H9 (cell line): Measurements from ENCODE around the gene TRAP1. TPM values are rescaled to one million over a fixed set of nuclear protein-coding genes. Genes with fewer than 3 reads are reported as not detected.

ENCODE experiments used
- DNase-seq: peaks from one replicate; pipeline ENCODE4 v3.0.0-alpha.2; 2017
- H2AFZ ChIP-seq: one replicate; pipeline ENCODE4 v1.6.1; 2013; ENCODE audit warnings: mild to moderate bottlenecking, low read length, control low read depth, moderate library complexity
- H2AK5ac ChIP-seq: 2 replicates; pipeline ENCODE4 v1.6.1; 2013; ENCODE audit warnings: low read length, control low read depth, mixed read lengths; ENCODE audit not compliant: insufficient read length
- H2BK120ac ChIP-seq: one replicate; pipeline ENCODE4 v1.6.1; 2013; ENCODE audit warnings: low read depth, mild to moderate bottlenecking, low read length, control low read depth, inconsistent platforms; ENCODE audit not compliant: poor library complexity, severe bottlenecking
- H2BK12ac ChIP-seq: 2 replicates; pipeline ENCODE4 v1.6.1; 2013; ENCODE audit warnings: low read length, control low read depth, mixed read lengths, low read depth; ENCODE audit not compliant: insufficient read length
- H2BK15ac ChIP-seq: 2 replicates; pipeline ENCODE4 v1.6.1; 2013; ENCODE audit warnings: low read depth, low read length, control low read depth
- H2BK20ac ChIP-seq: one replicate; pipeline ENCODE4 v1.6.1; 2013; ENCODE audit warnings: low read depth, mild to moderate bottlenecking, low read length, control low read depth, inconsistent platforms; ENCODE audit not compliant: poor library complexity, severe bottlenecking
- H2BK5ac ChIP-seq: 2 replicates; pipeline ENCODE4 v1.6.1; 2013; ENCODE audit warnings: low read length, control low read depth, mixed read lengths; ENCODE audit not compliant: insufficient read length
- H3K14ac ChIP-seq: 2 replicates; pipeline ENCODE4 v1.6.1; 2013; ENCODE audit warnings: low read length, control low read depth; ENCODE audit not compliant: insufficient read depth
- H3K18ac ChIP-seq: 2 replicates; pipeline ENCODE4 v1.6.1; 2013; ENCODE audit warnings: low read depth, mild to moderate bottlenecking, mixed read lengths, low read length, control low read depth; ENCODE audit not compliant: insufficient read length
- H3K23ac ChIP-seq: 2 replicates; pipeline ENCODE4 v1.6.1; 2013; ENCODE audit warnings: low read length, control low read depth, mixed read lengths, low read depth; ENCODE audit not compliant: insufficient read length
- H3K23me2 ChIP-seq: 2 replicates; pipeline ENCODE4 v1.6.1; 2013; ENCODE audit warnings: low read depth, mild to moderate bottlenecking, mixed read lengths, low read length, control low read depth; ENCODE audit not compliant: insufficient read length, poor library complexity, severe bottlenecking
- H3K27ac ChIP-seq: 2 replicates; pipeline ENCODE4 v1.5.1; 2013; ENCODE audit warnings: low read length, control low read depth, mixed read lengths, low read depth; ENCODE audit not compliant: insufficient read length
- H3K27me3 ChIP-seq: 2 replicates; pipeline ENCODE4 v1.6.1; 2013; ENCODE audit warnings: low read length, control low read depth, inconsistent platforms; ENCODE audit not compliant: insufficient read depth
- H3K4ac ChIP-seq: 2 replicates; pipeline ENCODE4 v1.6.1; 2013; ENCODE audit warnings: low read depth, mild to moderate bottlenecking, control low read depth, inconsistent platforms, low read length, moderate library complexity
- H3K4me1 ChIP-seq: 2 replicates; pipeline ENCODE4 v1.6.1; 2013; ENCODE audit warnings: low read length, control low read depth, inconsistent platforms; ENCODE audit not compliant: insufficient read depth
- H3K4me2 ChIP-seq: 2 replicates; pipeline ENCODE4 v1.6.1; 2013; ENCODE audit warnings: low read length, control low read depth, mixed read lengths; ENCODE audit not compliant: insufficient read length, insufficient read depth
- H3K56ac ChIP-seq: 2 replicates; pipeline ENCODE4 v1.6.1; 2013; ENCODE audit warnings: low read depth, mild to moderate bottlenecking, mixed read lengths, low read length, control low read depth; ENCODE audit not compliant: insufficient read length
- H3K79me1 ChIP-seq: 2 replicates; pipeline ENCODE4 v1.6.1; 2013; ENCODE audit warnings: low read depth, mild to moderate bottlenecking, moderate library complexity, low read length, control low read depth, inconsistent platforms; ENCODE audit not compliant: insufficient read depth, poor library complexity, severe bottlenecking
- H3K79me2 ChIP-seq: 2 replicates; pipeline ENCODE4 v1.6.1; 2013; ENCODE audit warnings: low read length, control low read depth, inconsistent platforms; ENCODE audit not compliant: insufficient read depth
- H3K9ac ChIP-seq: 2 replicates; pipeline ENCODE4 v1.6.1; 2013; ENCODE audit warnings: low read length, control low read depth, mixed read lengths; ENCODE audit not compliant: insufficient read length; ENCODE audit errors: extremely low read depth
- H3K9me3 ChIP-seq: one replicate; pipeline ENCODE4 v1.6.1; 2013; ENCODE audit warnings: low read depth, low read length, inconsistent platforms; ENCODE audit not compliant: control insufficient read depth
- H3T11ph ChIP-seq: one replicate; pipeline ENCODE4 v1.6.1; 2013; ENCODE audit warnings: mild to moderate bottlenecking, low read length, control low read depth, inconsistent platforms
- H4K20me1 ChIP-seq: one replicate; pipeline ENCODE4 v1.6.1; 2013; ENCODE audit not compliant: control insufficient read depth, insufficient read length, insufficient read depth
- H4K5ac ChIP-seq: 2 replicates; pipeline ENCODE4 v1.6.1; 2013; ENCODE audit warnings: low read depth, mild to moderate bottlenecking, mixed read lengths, low read length, control low read depth; ENCODE audit not compliant: insufficient read length
- H4K8ac ChIP-seq: replicated peaks from 2 replicates; pipeline ENCODE4 v1.6.1; 2013; ENCODE audit warnings: low read length, control low read depth, mixed read lengths, low read depth; ENCODE audit not compliant: insufficient read length
- H4K91ac ChIP-seq: 2 replicates; pipeline ENCODE4 v1.6.1; 2013; ENCODE audit warnings: low read depth, mild to moderate bottlenecking, moderate library complexity, mixed read lengths, low read length, control low read depth; ENCODE audit not compliant: insufficient read length
- H3K27ac Mint-ChIP-seq, 3 experiments: 2 replicates in 2 of 3; 3 replicates in 1 of 3; pipeline ENCODE4 v1.8.0; 2020 to 2021; ENCODE audit warnings: mixed read lengths in 3 of 3, mild to moderate bottlenecking in 1 of 3, moderate library complexity in 1 of 3
- H3K27me3 Mint-ChIP-seq: 2 replicates; pipeline ENCODE4 v1.8.0; 2021; ENCODE audit warnings: low read depth, mild to moderate bottlenecking, moderate library complexity, mixed read lengths
- H3K36me3 Mint-ChIP-seq, 3 experiments: 2 replicates in 2 of 3; 3 replicates in 1 of 3; pipeline ENCODE4 v1.8.0; 2020 to 2021; ENCODE audit warnings: low read depth in 3 of 3, mixed read lengths in 3 of 3; ENCODE audit not compliant: insufficient read depth in 1 of 3
- H3K4me1 Mint-ChIP-seq, 2 experiments: 2 replicates each; pipeline ENCODE4 v1.8.0; 2020; ENCODE audit warnings: mixed read lengths in 2 of 2
- H3K4me3 Mint-ChIP-seq, 2 experiments: 2 replicates in 1 of 2; 3 replicates in 1 of 2; pipeline ENCODE4 v1.8.0; 2020 to 2021; ENCODE audit warnings: mild to moderate bottlenecking in 2 of 2, mixed read lengths in 2 of 2, moderate library complexity in 1 of 2
- H3K9me3 Mint-ChIP-seq, 2 experiments: 2 replicates in 1 of 2; 3 replicates in 1 of 2; pipeline ENCODE4 v1.8.0; 2020; ENCODE audit warnings: mild to moderate bottlenecking in 2 of 2, mixed read lengths in 2 of 2, moderate library complexity in 1 of 2
- WGBS: extraction: QIAGEN DNeasy Blood & Tissue Kit; methylation state at CpG from one replicate; pipeline ENCODE4 v1.1.7; 2013; ENCODE audit warnings: missing lambda C conversion rate, low lambda C conversion rate, mixed read lengths; ENCODE audit not compliant: insufficient read length; ENCODE audit errors: extremely low coverage; 5-methylcytosine and 5-hydroxymethylcytosine counted together
- total RNA-seq: library from RNA; stranded (reverse); gene quantifications from 2 replicates; pipeline ENCODE4 v1.2.1, GENCODE V29; 2021
- TF ChIP-seq, protein P1 (sequence below): fragments of 200-600 bp; sonication (generic); conservative IDR thresholded peaks from 3 replicates; pipeline ENCODE4 v1.8.0; 2021; ENCODE audit warnings: antibody characterized with exemption, mild to moderate bottlenecking

The TRAP1 gene
- total RNA-seq, 1 experiment from 2014 or later, result 211 TPM

DNA sequence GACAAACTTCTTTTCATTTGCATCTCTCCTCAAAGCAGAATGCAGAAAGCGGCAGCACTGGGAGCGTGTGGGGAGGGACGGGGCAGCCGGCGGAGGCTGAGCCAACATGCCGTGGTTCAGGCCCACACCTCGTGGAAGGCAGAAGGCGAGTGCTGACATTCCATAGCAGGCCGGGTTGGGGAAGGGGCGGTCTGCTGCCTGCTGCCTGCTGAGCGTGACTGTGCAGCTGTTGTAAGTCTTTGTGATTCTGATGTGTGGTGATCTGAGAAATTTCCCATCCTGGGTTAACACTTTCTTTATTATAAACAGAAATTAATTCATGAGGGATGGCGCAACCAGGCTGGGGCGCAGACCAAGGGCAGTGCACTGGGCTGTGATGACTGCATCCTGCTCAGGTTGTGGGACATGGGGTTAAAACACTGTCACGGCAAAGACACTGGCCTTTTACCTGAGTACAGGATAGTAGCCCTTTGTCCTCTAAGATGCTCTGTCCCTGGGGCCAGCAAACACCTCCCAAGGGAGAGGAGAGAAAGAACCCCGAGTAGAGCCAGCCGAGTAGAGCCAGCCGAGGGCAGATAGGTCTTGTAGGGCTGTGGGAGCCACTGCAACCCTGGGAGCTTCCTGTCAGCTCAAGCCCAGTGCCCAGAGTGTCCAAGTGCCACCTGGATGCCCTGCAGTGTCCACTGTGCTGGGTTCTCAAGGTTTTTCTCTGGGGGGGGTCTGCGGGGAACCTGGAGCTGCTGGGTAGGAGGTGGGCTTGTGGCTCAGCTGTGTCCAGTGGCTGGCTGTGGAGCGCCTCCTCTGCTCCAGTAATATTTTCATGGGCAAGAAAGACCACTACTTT is 71.6 kb downstream of the TRAP1 start:
- Histone ChIP-seq H2BK15ac (no peak overlapping the region), H3K79me1 (no peaks in the 10 kb centered on the region), H3K4me1 (peaks cover 3% of the 10 kb centered on the region), H4K5ac (peak overlapping the region; percentile 8), H3K23me2 (no peaks in the 10 kb centered on the region), H4K8ac (no peak overlapping the region), H3K27me3 (no peaks in the 10 kb centered on the region), H2BK12ac (no peak overlapping the region), H2BK5ac (no peak overlapping the region), H4K20me1 (no peaks in the 10 kb centered on the region), H3K14ac (0 out of 2 replicates have a peak overlapping the region, but pooled peaks have one; percentile 22), H3K4ac (no peak overlapping the region; the same call in 1 of the 2 replicates), H3K4me2 (no peak overlapping the region), H2BK20ac (no peak overlapping the region), H2AK5ac (no peak overlapping the region), H3T11ph (no peak overlapping the region), H3K18ac (peak overlapping the region; percentile 51), H3K9me3 (no peaks in the 10 kb centered on the region), H3K9ac (no peak overlapping the region), H2BK120ac (no peak overlapping the region), H3K27ac (no peak overlapping the region), H4K91ac (peak overlapping the region; percentile 24), H3K79me2 (no peaks in the 10 kb centered on the region), H3K56ac (no peak overlapping the region), H3K23ac (no peak overlapping the region), H2AFZ (no peak overlapping the region)
- Mint-ChIP-seq H3K4me1 (peaks cover 42 to 45% of the 10 kb centered on the region in 2 experiments), H3K27me3 (no peaks in the 10 kb centered on the region), H3K36me3 (no peaks in the 10 kb centered on the region; a peak in 2 of 7 replicates), H3K4me3 (peak overlapping the region; percentile 29 to 46), H3K27ac (peak overlapping the region; percentile 93 to 98 (median 98)), H3K9me3 (no peaks in the 10 kb centered on the region)
- WGBS, result no CpG with 5 or more reads among the region's 19 CpGs
- peak; percentile 81 for DNase-seq
- TF ChIP-seq, protein P1, sequence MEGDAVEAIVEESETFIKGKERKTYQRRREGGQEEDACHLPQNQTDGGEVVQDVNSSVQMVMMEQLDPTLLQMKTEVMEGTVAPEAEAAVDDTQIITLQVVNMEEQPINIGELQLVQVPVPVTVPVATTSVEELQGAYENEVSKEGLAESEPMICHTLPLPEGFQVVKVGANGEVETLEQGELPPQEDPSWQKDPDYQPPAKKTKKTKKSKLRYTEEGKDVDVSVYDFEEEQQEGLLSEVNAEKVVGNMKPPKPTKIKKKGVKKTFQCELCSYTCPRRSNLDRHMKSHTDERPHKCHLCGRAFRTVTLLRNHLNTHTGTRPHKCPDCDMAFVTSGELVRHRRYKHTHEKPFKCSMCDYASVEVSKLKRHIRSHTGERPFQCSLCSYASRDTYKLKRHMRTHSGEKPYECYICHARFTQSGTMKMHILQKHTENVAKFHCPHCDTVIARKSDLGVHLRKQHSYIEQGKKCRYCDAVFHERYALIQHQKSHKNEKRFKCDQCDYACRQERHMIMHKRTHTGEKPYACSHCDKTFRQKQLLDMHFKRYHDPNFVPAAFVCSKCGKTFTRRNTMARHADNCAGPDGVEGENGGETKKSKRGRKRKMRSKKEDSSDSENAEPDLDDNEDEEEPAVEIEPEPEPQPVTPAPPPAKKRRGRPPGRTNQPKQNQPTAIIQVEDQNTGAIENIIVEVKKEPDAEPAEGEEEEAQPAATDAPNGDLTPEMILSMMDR, result no peak
